ENCODE results near the gene ASCL2. TPM values are rescaled to one million over a fixed set of nuclear protein-coding genes. Genes with fewer than 3 reads are reported as not detected.

Gene ASCL2
- total and polyA plus RNA-seq, 4 donors: 0.20 to 0.90 (median 0.45) TPM

GRCh38 chr11:2273311-2273710 is 2.9 kb upstream of the ASCL2 start:
- peaks cover 20% of the 10 kb centered on the region for H3K4me1 ChIP-seq (ENCODE audit: control insufficient read depth, insufficient read depth, low read length)
- H3K27ac ChIP-seq (ENCODE audit: low read depth, low read length): no peak overlapping the region
- H3K4me3 ChIP-seq (ENCODE audit: low read depth, low read length): no peak overlapping the region
- WGBS (ENCODE audit: insufficient coverage): 94% methylated on average over 13 of the region's 15 CpGs
- H3K27me3 ChIP-seq (ENCODE audit: control insufficient read depth, insufficient read depth, low read length): peaks cover 30% of the 10 kb centered on the region
- no peak for DNase-seq (ENCODE audit: low read depth in 4 of 6, low spot score in 6 of 6)
- no peaks in the 10 kb centered on the region for H3K36me3 ChIP-seq (ENCODE audit: control insufficient read depth, insufficient read depth, low read length)
- no peaks in the 10 kb centered on the region for H3K9me3 ChIP-seq (ENCODE audit: control insufficient read depth, insufficient read depth, low read length)

DNA sequence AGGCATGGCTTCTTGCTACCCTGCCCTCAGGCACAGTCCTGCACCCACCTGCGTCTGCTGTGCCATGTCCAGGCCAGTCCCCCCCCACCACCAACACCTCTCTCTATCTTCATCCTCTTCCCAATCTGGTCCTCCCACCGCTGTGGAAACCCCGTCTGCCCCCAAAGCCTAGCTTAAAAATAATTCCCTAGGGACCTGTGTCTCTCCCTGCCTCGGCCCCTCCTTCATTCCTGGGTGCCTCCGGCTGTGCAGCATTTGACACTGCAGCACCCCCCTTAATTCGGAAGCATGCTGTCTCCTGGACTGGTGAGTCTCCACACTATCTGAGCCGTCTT is 2.5 kb upstream of the ASCL2 start:
- DNase-seq (ENCODE audit: low read depth in 4 of 6, low spot score in 6 of 6): no peak
- Histone ChIP-seq H3K4me1 (ENCODE audit: control insufficient read depth, insufficient read depth, low read length) (peaks cover 20% of the 10 kb centered on the region), H3K9me3 (ENCODE audit: control insufficient read depth, insufficient read depth, low read length) (no peaks in the 10 kb centered on the region), H3K27ac (ENCODE audit: low read depth, low read length) (no peak overlapping the region), H3K4me3 (ENCODE audit: low read depth, low read length) (no peak overlapping the region), H3K36me3 (ENCODE audit: control insufficient read depth, insufficient read depth, low read length) (no peaks in the 10 kb centered on the region), H3K27me3 (ENCODE audit: control insufficient read depth, insufficient read depth, low read length) (peaks cover 34% of the 10 kb centered on the region)
- 92% methylated on average over 7 of the region's 7 CpGs for WGBS (ENCODE audit: insufficient coverage)

GRCh38 chr11:2272228-2272945 is 2.0 kb upstream of the ASCL2 start:
- WGBS (ENCODE audit: insufficient coverage): 83% methylated on average over 21 of the region's 21 CpGs
- H3K4me3 ChIP-seq (ENCODE audit: low read depth, low read length): no peak overlapping the region

GRCh38 chr11:2271327-2272227 is 1.2 kb upstream of the ASCL2 start:
- peaks cover 47% of the 10 kb centered on the region for H3K27me3 ChIP-seq (ENCODE audit: control insufficient read depth, insufficient read depth, low read length)

More at GRCh38 chr11:2272228-2272945, 2.0 kb upstream of the ASCL2 start:
- H3K36me3 ChIP-seq (ENCODE audit: control insufficient read depth, insufficient read depth, low read length): no peaks in the 10 kb centered on the region
- H3K27ac ChIP-seq (ENCODE audit: low read depth, low read length): no peak overlapping the region
- H3K9me3 ChIP-seq (ENCODE audit: control insufficient read depth, insufficient read depth, low read length): no peaks in the 10 kb centered on the region
- H3K4me1 ChIP-seq (ENCODE audit: control insufficient read depth, insufficient read depth, low read length): peaks cover 20% of the 10 kb centered on the region
- DNase-seq (ENCODE audit: low read depth in 4 of 6, low spot score in 6 of 6): no peak
- peaks cover 39% of the 10 kb centered on the region for H3K27me3 ChIP-seq (ENCODE audit: control insufficient read depth, insufficient read depth, low read length)

DNA sequence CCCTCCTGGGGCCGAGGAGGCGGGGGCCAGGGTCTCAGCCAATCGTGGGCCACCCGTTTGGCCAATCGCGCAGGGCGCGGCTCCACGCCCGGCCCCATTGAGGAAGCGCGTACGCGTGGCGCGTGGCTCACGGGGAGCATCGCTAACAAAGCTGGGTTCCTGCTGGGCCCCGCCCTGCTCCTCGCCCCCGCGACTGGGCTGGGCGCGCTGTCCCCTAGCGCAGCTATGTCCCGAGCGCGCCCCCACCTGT is 614 bp upstream of the ASCL2 start:
- Histone ChIP-seq H3K36me3 (ENCODE audit: control insufficient read depth, insufficient read depth, low read length) (no peaks in the 10 kb centered on the region), H3K9me3 (ENCODE audit: control insufficient read depth, insufficient read depth, low read length) (no peaks in the 10 kb centered on the region), H3K4me1 (ENCODE audit: control insufficient read depth, insufficient read depth, low read length) (peaks cover 20% of the 10 kb centered on the region), H3K4me3 (ENCODE audit: low read depth, low read length) (no peak overlapping the region), H3K27ac (ENCODE audit: low read depth, low read length) (no peak overlapping the region), H3K27me3 (ENCODE audit: control insufficient read depth, insufficient read depth, low read length) (peaks cover 47% of the 10 kb centered on the region)
- DNase-seq (ENCODE audit: low read depth in 4 of 6, low spot score in 6 of 6): peak in 2 of 6 donors; percentile 59 to 79
- WGBS (ENCODE audit: insufficient coverage): 2% methylated on average over 26 of the region's 28 CpGs

More at GRCh38 chr11:2271327-2272227, 1.2 kb upstream of the ASCL2 start:
- Histone ChIP-seq H3K4me3 (ENCODE audit: low read depth, low read length) (no peak overlapping the region), H3K9me3 (ENCODE audit: control insufficient read depth, insufficient read depth, low read length) (no peaks in the 10 kb centered on the region), H3K36me3 (ENCODE audit: control insufficient read depth, insufficient read depth, low read length) (no peaks in the 10 kb centered on the region), H3K4me1 (ENCODE audit: control insufficient read depth, insufficient read depth, low read length) (peaks cover 20% of the 10 kb centered on the region), H3K27ac (ENCODE audit: low read depth, low read length) (no peak overlapping the region)
- no peak for DNase-seq (ENCODE audit: low read depth in 4 of 6, low spot score in 6 of 6)
- WGBS (ENCODE audit: insufficient coverage): 24% methylated on average over 38 of the region's 45 CpGs

GRCh38 chr11:2269601-2270321 is 627 bp downstream of the ASCL2 start:
- peak in 3 of 6 donors; percentile 32 to 87 (median 79) for DNase-seq (ENCODE audit: low read depth in 4 of 6, low spot score in 6 of 6)
- Histone ChIP-seq H3K4me3 (ENCODE audit: low read depth, low read length) (no peak overlapping the region), H3K4me1 (ENCODE audit: control insufficient read depth, insufficient read depth, low read length) (peaks cover 20% of the 10 kb centered on the region), H3K9me3 (ENCODE audit: control insufficient read depth, insufficient read depth, low read length) (no peaks in the 10 kb centered on the region), H3K27me3 (ENCODE audit: control insufficient read depth, insufficient read depth, low read length) (peaks cover 47% of the 10 kb centered on the region), H3K36me3 (ENCODE audit: control insufficient read depth, insufficient read depth, low read length) (no peaks in the 10 kb centered on the region), H3K27ac (ENCODE audit: low read depth, low read length) (no peak overlapping the region)
- under 1% methylated on average over 101 of the region's 104 CpGs for WGBS (ENCODE audit: insufficient coverage)

GRCh38 chr11:2268729-2269600 is 1.4 kb downstream of the ASCL2 start:
- Histone ChIP-seq H3K4me1 (ENCODE audit: control insufficient read depth, insufficient read depth, low read length) (peaks cover 20% of the 10 kb centered on the region), H3K36me3 (ENCODE audit: control insufficient read depth, insufficient read depth, low read length) (no peaks in the 10 kb centered on the region), H3K4me3 (ENCODE audit: low read depth, low read length) (no peak overlapping the region), H3K9me3 (ENCODE audit: control insufficient read depth, insufficient read depth, low read length) (no peaks in the 10 kb centered on the region), H3K27ac (ENCODE audit: low read depth, low read length) (no peak overlapping the region), H3K27me3 (ENCODE audit: control insufficient read depth, insufficient read depth, low read length) (peaks cover 47% of the 10 kb centered on the region)
- under 1% methylated on average over 74 of the region's 89 CpGs for WGBS (ENCODE audit: insufficient coverage)
- DNase-seq (ENCODE audit: low read depth in 4 of 6, low spot score in 6 of 6): no peak

GRCh38 chr11:2267851-2268728 is 2.3 kb downstream of the ASCL2 start:
- Histone ChIP-seq H3K9me3 (ENCODE audit: control insufficient read depth, insufficient read depth, low read length) (no peaks in the 10 kb centered on the region), H3K27me3 (ENCODE audit: control insufficient read depth, insufficient read depth, low read length) (peaks cover 47% of the 10 kb centered on the region), H3K4me1 (ENCODE audit: control insufficient read depth, insufficient read depth, low read length) (peaks cover 20% of the 10 kb centered on the region), H3K27ac (ENCODE audit: low read depth, low read length) (no peak overlapping the region), H3K4me3 (ENCODE audit: low read depth, low read length) (no peak overlapping the region), H3K36me3 (ENCODE audit: control insufficient read depth, insufficient read depth, low read length) (no peaks in the 10 kb centered on the region)
- WGBS (ENCODE audit: insufficient coverage): 74% methylated on average over 18 of the region's 26 CpGs
- no peak for DNase-seq (ENCODE audit: low read depth in 4 of 6, low spot score in 6 of 6)

Measured in spinal cord (tissue), 10 donors.